ENCODE measurements around the gene SCP2D1.

SCP2D1 gene

DNA sequence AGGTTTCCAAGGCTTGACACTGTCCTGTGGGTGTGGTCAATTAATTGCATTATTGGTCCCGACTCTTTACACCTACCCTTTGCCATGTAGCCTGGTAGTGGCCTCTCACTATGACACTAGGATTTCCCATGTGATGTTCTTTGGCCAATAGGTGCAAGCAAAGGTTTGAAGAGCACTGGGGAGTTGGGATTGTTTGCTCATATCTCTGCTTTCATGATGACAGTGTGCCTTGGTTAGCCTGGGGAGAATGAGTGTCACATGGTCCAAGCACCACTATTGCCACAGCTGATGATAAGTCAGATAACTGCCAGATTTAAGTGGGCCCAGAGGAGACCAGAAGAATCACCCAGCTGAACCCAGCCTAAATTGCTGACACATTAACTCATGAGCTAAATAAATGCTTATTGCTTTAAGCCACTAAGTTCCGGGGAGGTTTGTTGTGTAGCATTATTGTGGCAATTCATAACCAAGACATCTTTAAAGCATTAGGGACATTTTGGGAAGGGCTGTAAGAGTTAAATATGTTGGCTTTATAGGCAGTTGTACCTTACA, 17.2 kb upstream of the SCP2D1 start:
- Mint-ChIP-seq H3K4me3 (no peak overlapping the region), H3K4me1 (ENCODE audit: low read depth) (peaks cover 8% of the 10 kb centered on the region)

DNA sequence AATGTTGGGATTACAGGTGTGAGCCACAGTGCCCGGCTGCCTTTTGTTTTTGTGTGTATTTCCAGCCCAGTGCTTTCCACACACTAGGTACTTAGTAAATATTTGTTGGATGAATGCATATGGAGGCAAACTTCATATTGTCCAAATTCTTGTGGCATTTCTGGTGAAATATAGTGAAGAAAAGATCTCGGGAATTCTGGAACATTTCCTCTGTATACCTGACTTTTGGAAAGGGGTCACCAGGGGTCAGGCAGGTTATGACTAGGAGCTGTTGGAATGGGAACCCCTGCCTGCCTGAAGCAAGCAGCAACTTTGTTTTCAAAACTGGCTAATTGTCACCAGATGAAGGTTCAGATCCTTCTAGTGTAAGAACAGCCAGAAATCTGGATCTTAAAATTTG, 12.1 kb upstream of the SCP2D1 start:
- Mint-ChIP-seq H3K27me3 (no peaks in the 10 kb centered on the region), H3K4me1 (ENCODE audit: low read depth) (peaks cover 17% of the 10 kb centered on the region), H3K4me3 (no peak overlapping the region), H3K27ac (no peak overlapping the region), H3K9me3 (peaks cover 1% of the 10 kb centered on the region), H3K36me3 (ENCODE audit: low read depth) (no peaks in the 10 kb centered on the region)

More for the DNA sequence above, 17.2 kb upstream of the SCP2D1 start:
- Mint-ChIP-seq H3K27ac (no peak overlapping the region), H3K36me3 (ENCODE audit: low read depth) (peaks cover 7% of the 10 kb centered on the region), H3K9me3 (peaks cover 9% of the 10 kb centered on the region), H3K27me3 (peaks cover 10% of the 10 kb centered on the region)

DNA sequence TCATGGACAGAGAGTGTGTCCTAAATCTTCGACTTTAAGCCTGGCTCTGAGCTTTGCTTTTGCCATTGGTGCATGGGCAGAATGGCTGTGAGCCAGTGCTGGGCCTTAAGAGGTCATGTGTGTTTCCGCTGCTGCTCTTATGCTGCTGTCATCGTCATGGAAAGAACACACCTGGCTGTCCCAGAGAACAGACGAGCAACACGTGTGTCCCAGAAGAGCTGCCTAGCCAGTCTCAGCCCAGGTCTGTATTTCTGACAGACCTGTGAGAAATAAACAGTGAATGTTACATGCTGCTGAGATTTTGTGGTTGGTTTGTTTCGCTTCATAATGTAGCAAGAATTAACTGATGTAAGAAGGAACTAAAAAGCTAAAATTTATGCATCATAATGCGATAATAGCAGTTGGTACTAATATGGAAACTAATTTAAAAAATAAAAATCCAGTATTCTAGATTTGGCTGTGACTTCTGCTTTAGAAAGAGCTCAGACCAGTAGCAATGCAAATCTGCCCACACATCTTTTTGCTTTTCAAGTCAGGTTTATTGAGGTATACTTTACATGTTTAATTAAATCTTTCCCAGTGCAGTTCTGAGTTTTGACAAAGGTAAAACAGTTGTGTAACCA, 11.5 kb upstream of the SCP2D1 start:
- Mint-ChIP-seq H3K4me3 (no peak overlapping the region), H3K36me3 (ENCODE audit: low read depth) (no peaks in the 10 kb centered on the region), H3K27me3 (no peaks in the 10 kb centered on the region), H3K27ac (no peak overlapping the region), H3K4me1 (ENCODE audit: low read depth) (peaks cover 20% of the 10 kb centered on the region), H3K9me3 (no peaks in the 10 kb centered on the region)

DNA sequence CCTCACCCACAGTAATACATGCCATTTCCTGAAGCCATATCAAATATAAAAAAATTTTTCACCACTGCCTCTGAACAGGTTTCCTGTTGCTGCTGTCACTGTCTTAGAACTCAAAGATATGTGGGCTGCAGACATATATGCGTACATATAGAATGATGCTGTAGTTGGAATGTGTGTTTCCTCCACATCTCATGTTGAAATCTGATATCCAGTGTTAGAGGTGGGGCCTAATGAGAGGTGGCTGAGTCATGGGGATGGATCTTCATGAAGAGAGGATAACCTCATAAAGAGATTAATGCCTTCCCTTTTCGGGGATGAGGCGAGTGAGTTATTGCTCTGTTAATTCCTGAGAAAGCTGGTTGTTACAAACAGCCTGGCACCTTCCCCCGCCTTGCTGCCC, 7.7 kb upstream of the SCP2D1 start:
- H3K36me3 Mint-ChIP-seq (ENCODE audit: low read depth): no peaks in the 10 kb centered on the region
- H3K4me1 Mint-ChIP-seq (ENCODE audit: low read depth): peaks cover 20% of the 10 kb centered on the region
- no peak overlapping the region for H3K4me3 Mint-ChIP-seq
- H3K27me3 Mint-ChIP-seq: no peaks in the 10 kb centered on the region
- peak overlapping the region; percentile 16 for H3K27ac Mint-ChIP-seq
- no peaks in the 10 kb centered on the region for H3K9me3 Mint-ChIP-seq

DNA sequence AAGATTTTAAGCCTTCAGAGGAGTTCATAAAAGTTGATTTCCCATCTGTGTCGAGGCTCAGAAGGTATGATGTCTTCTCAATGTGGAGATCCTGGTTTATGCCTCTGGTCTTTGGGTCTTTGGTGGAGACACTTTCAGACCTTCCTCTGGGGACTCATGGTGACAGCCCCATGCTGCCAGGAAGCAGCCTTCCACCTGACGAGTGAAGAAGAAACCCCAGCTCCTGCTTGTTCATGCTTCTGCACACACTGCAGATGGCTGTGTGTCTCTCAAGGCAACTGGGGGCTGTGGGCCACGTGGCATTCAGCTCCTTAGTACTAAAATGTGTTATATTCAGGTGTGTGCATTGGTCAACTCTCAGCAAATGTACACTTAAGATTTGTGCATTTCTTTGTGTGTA, 4.9 kb upstream of the SCP2D1 start:
- no peak overlapping the region for H3K4me3 Mint-ChIP-seq
- no peaks in the 10 kb centered on the region for H3K27me3 Mint-ChIP-seq
- H3K36me3 Mint-ChIP-seq (ENCODE audit: low read depth): no peaks in the 10 kb centered on the region
- H3K4me1 Mint-ChIP-seq (ENCODE audit: low read depth): peaks cover 20% of the 10 kb centered on the region
- no peak overlapping the region for H3K27ac Mint-ChIP-seq
- no peaks in the 10 kb centered on the region for H3K9me3 Mint-ChIP-seq

DNA sequence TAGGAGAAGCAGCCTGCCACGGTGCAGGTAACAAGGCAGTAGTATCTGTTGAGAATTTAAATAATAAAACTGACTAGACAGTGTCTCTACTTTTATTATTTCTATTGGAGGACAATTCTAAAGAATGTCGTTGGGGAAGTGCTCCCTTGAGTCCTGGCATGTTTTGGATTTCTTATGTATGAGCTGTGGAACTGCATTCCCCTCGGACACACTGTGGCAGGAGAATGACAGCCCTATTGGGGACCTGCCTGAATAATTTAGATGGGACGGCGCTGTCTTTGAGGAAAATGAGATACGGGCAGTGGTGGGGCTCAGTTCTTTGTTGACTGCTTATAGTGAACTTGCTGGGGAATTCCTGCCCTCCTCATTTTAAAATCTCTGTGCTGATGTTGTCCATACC, 2.4 kb upstream of the SCP2D1 start:
- Mint-ChIP-seq H3K9me3 (no peaks in the 10 kb centered on the region), H3K27ac (no peak overlapping the region), H3K27me3 (no peaks in the 10 kb centered on the region), H3K4me1 (ENCODE audit: low read depth) (peaks cover 6% of the 10 kb centered on the region), H3K36me3 (ENCODE audit: low read depth) (no peaks in the 10 kb centered on the region), H3K4me3 (no peak overlapping the region)

DNA sequence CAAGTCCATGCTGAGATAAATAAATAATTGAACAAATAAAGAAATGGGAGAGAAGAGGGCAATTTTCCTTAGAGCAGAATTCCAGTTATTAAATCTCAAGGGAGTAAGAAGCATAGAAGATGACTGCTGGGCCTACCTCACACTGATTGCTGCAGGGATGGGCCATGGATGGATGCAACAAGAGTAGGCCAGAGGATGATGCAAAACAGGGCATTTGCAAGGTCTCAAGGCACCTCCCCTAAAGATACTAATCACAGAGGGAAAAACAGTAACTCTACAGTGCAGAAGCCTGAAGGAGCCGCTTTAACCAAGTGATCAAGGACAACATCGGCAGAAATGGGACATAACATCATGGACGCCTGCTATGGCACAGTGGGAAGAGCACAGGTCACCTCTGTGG, 1.7 kb upstream of the SCP2D1 start:
- Mint-ChIP-seq H3K36me3 (ENCODE audit: low read depth) (no peaks in the 10 kb centered on the region), H3K4me1 (ENCODE audit: low read depth) (no peaks in the 10 kb centered on the region), H3K27me3 (no peaks in the 10 kb centered on the region), H3K27ac (no peak overlapping the region), H3K4me3 (no peak overlapping the region), H3K9me3 (no peaks in the 10 kb centered on the region)

DNA sequence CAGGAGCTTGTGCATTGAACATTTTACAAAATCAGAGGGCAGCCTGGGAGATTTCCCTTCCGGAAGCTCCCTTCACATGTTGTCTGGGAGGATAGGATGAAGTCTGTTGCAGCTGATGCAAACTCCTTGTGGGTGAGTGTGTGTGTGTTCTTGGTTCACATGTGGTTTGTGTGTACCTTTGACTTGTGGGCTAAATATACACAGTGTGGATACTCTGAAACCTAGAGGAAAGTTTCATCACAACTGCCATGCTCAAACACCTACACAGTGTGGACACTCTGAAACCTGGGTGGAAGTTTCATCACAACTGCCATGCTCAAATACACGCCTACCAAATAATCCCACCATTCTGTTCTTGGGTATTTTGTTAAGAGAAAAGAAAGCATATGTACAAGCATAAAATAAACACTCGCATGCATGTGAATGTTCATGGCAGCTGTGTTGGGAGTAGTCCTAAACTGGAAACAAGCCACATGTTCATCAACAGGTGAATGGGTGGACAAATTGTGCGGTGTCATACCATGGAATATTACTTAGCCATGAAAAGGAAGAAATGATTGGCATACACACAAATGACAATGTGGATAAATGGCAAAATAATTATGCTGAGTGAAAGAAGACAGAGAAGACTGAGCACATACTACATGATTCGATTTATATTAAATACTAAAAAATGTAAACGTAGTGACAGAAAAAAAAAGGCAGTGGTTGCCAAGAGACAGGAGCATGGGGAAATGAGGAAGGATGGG, 1.8 kb downstream of the SCP2D1 start:
- Mint-ChIP-seq H3K27me3 (no peaks in the 10 kb centered on the region), H3K4me1 (ENCODE audit: low read depth) (no peaks in the 10 kb centered on the region), H3K4me3 (no peak overlapping the region), H3K9me3 (no peaks in the 10 kb centered on the region), H3K36me3 (ENCODE audit: low read depth) (no peaks in the 10 kb centered on the region), H3K27ac (no peak overlapping the region)

DNA sequence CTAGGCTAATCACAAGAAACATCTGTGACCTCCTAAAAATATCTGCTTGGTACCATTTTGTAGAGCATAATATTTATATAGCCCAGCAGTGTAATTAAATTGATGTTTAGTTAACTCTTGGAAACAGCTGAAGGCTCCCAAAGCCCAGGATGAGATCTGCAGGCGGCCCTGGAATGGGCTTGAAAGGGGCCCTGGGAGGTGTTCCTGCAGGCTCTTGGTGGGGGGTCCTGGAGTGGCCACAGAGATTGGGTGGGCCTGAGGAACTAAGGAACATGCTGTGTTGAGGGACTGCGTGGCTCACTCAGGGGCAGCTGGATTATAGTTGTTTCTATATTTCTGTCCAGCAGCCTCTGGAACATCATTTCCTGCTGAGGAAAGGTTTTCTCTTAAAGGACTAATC, 9.2 kb downstream of the SCP2D1 start:
- H3K27ac Mint-ChIP-seq: no peak overlapping the region
- H3K4me1 Mint-ChIP-seq (ENCODE audit: low read depth): no peaks in the 10 kb centered on the region
- no peak overlapping the region for H3K4me3 Mint-ChIP-seq
- H3K27me3 Mint-ChIP-seq: peaks cover 2% of the 10 kb centered on the region
- H3K9me3 Mint-ChIP-seq: no peaks in the 10 kb centered on the region
- no peaks in the 10 kb centered on the region for H3K36me3 Mint-ChIP-seq (ENCODE audit: low read depth)

DNA sequence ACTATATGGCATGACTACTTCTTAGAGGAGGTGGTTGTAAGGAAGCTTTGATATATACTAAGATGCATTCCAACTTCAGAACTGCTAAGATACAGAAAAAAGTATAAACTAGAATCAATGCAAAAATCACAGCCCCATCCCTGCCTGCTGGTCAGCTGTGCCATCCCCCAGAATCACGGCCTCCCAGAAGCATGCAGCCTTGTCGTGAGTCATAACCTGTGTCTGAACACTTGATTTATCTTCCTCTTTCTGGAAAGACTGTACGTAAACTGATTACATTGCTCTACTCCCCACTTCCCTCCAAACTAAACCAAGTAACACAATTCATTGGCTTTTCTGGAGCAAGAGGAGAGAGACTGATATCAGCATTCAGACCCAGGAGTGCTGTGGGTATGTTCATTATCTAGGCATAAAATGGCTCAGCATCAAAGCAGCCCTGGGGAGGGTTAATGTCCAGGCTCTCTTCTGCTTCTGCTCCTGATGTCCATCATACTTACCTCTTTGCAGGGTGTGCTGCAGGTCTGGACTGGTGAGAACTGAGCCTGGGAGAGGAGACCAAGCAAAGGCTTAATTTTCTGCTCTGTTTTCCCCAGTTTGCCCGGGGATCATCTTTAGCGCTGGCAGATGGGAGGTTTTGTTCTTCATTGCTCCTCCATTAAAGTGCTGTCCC, 18.4 kb downstream of the SCP2D1 start:
- Mint-ChIP-seq H3K4me3 (no peak overlapping the region), H3K27ac (no peak overlapping the region), H3K4me1 (ENCODE audit: low read depth) (no peaks in the 10 kb centered on the region), H3K27me3 (peaks cover 3% of the 10 kb centered on the region), H3K36me3 (ENCODE audit: low read depth) (no peaks in the 10 kb centered on the region), H3K9me3 (no peaks in the 10 kb centered on the region)

DNA sequence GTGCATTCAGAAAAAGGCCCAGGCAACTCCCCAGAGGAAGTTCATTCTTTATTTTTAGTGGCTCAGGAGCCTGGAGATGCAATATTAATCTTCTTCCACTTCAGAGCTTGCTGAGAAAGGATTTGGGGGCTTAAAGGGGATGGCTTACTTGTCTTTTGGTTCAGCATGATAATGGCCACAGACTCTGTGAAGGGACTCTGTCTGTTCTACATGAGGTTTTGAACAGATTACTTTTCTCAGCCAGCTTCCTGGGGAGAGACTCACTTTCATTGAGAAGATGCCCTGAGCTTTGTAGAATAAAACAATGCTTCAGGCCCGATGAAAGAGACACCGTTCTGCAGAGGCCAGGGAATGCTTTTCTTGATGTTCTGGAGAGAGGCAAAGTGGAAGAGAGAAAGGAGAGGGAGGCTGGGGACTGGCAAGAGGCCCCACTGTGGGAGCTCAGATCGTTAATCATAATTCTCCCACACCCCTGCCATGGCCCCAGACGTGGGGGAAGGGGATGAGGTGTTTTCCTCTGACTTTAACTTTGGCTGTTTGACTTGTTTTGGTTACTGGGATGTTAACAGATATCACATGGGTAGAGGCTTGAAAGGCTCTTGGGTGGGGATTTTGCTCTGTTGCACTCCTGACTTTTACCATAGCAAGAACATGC, 19.1 kb downstream of the SCP2D1 start:
- no peaks in the 10 kb centered on the region for H3K9me3 Mint-ChIP-seq
- H3K27ac Mint-ChIP-seq: no peak overlapping the region
- H3K4me1 Mint-ChIP-seq (ENCODE audit: low read depth): no peaks in the 10 kb centered on the region
- H3K27me3 Mint-ChIP-seq: peaks cover 3% of the 10 kb centered on the region
- no peaks in the 10 kb centered on the region for H3K36me3 Mint-ChIP-seq (ENCODE audit: low read depth)
- H3K4me3 Mint-ChIP-seq: no peak overlapping the region

DNA sequence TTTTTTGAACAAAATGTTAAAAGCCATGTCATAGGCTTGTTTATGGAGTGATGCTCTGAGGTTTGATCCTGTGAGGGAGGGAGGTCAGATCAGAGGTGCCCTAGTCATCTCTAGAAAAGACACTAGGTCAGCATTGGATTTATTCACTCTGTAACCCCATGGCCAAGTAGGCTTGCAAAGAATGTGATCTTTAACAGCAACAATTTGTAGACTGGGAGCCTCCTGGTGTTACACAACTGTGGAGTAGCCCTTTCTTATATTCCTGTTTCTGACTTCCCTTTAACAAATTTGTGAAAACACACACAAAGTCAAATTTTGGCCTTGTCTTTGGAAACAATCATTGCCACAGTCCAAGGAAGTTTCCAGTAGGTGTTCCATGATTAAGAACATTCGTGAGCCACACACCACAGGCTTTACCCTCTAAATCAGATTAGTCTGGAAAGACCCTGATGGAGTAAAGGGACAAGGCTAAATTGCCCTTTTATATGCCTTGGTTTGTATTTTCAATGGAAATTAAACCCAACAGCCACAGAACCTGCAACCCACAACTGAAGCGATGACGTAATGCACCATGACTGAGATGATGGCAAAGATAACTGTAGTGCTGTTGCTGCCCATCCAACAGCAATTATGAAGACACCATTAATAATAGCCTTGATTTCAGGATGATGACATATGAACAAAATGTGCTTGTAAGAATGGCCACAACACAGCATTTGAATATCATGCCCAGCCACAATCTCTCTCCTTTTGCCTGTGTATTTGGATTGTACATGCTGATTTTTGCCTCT, 22.1 kb downstream of the SCP2D1 start:
- Mint-ChIP-seq H3K4me3 (no peak overlapping the region), H3K9me3 (no peaks in the 10 kb centered on the region), H3K27me3 (peaks cover 3% of the 10 kb centered on the region), H3K27ac (no peak overlapping the region), H3K36me3 (ENCODE audit: low read depth) (no peaks in the 10 kb centered on the region), H3K4me1 (ENCODE audit: low read depth) (no peaks in the 10 kb centered on the region)

DNA sequence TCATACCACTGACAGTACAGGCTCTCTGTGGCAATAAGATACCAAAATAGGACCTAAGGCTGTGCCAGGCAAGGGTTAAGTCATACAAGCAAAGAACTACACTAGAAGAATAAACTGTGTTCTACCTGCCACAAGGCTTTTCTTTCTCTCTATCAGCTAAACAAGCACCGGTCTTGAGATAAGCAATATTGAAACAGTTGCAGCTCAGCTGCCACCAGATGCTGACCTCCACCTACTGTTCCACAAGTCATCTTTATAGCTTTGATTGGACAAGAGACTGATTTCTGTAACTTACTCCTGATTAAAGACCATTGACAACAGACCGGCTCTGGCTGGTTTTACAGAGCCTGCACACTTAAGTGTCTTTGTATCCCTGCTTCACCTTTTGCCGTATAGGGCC, 24.1 kb downstream of the SCP2D1 start:
- Mint-ChIP-seq H3K4me1 (ENCODE audit: low read depth) (no peaks in the 10 kb centered on the region), H3K36me3 (ENCODE audit: low read depth) (no peaks in the 10 kb centered on the region), H3K27ac (no peak overlapping the region), H3K4me3 (no peak overlapping the region), H3K9me3 (no peaks in the 10 kb centered on the region), H3K27me3 (peaks cover 5% of the 10 kb centered on the region)

DNA sequence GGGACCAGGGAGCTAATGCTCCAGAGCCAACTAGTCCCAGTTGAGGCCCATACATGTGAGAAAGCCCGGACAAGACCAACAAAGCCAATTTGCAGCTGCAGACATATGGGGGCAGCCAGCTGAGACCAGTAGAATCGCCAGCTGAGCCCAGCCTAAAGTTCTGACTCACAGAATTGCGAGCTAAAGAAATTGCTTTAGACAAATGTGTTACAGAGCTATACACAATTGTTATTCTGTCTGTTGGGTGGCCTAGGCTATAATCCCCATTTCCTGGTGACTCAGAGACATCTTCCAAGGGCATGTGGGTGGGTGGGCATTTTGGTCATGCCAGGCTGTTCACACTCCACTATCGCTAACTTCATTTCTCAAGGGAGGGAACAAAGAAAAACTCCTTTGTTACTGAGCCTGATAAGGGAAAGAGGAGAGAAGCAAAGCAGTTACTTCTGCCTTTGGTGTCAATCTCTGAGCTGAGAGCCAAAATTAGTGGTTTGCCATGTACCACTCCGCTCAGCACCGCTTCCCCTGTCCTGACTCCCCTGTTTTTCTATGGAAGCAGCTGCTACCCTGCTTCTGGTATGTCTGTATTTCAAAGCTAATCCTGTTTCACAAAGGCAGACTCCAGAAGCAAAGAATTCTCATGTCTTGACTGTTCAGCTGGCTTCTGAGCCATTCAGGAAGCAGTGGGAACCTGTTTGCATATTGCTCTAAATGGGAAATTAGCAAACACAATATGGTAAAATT, 26.1 kb downstream of the SCP2D1 start:
- Mint-ChIP-seq H3K27me3 (peaks cover 4% of the 10 kb centered on the region), H3K36me3 (ENCODE audit: low read depth) (no peaks in the 10 kb centered on the region), H3K9me3 (no peaks in the 10 kb centered on the region), H3K27ac (no peak overlapping the region), H3K4me3 (no peak overlapping the region), H3K4me1 (ENCODE audit: low read depth) (no peaks in the 10 kb centered on the region)
